Ammon's horn (tissue), 1 donor: ENCODE data around the gene GTF3C2.
A peak's percentile ranks its signal among the peaks of the same experiment; 100 is the strongest.
"Not testable (repeated sequence)": the region's sequence is repeated elsewhere in the genome, so short reads cannot be mapped to it uniquely, and the experiment has no call there.

ENCODE experiments used
- DNase-seq: peaks from one replicate; pipeline ENCODE4 v3.0.0-alpha.2; 2016; ENCODE audit warnings: low spot score

Gene GTF3C2

DNA sequence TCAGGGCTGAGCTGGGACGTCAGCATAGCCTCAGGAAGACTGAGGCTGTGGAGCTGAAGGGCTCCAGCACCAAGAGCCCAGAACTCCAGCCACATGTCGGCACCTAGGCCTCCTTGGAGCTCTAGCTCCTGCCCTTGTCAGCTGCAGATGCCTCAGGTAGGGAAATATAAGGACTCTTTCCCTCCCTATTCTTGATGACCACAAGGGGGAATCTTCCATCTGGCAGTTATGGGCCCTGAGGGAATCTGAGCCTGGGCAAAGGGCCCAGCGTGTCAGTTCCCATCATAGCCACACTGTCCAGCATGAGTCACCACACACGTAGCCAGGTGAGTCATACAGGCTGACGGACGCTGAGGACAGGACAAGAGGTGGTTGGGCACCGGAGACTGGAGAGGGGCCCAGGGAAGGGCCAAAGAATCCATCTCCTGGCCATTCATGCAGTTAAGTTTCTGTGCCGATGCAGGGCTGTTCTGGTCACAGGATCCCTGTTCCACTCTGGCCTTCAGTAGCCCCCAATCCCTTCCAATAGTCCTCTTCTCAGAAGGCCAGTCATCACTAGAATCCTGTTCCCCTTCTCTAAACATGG lies 35.5 kb downstream of the GTF3C2 start:
- no peak for DNase-seq

DNA sequence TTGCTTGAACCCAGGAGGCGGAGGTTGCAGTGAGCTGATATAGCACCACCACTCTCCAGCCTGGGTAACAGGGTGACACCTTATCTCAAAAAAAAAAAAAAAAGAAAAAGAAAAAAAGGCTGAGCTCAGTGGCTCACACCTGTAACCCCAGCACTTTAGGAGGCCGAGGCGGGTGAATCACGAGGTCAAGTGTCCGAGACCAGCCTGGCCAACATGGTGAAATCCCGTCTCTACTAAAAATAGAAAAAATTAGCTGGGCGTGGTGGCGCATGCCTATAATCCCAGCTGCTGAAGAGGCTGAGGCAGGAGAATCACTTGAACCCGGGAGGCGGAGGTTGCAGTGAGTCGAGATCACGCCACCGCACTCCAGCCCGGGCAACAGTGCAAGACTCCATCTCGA lies 36.7 kb downstream of the GTF3C2 start:
- DNase-seq, result not testable (repeated sequence)

DNA sequence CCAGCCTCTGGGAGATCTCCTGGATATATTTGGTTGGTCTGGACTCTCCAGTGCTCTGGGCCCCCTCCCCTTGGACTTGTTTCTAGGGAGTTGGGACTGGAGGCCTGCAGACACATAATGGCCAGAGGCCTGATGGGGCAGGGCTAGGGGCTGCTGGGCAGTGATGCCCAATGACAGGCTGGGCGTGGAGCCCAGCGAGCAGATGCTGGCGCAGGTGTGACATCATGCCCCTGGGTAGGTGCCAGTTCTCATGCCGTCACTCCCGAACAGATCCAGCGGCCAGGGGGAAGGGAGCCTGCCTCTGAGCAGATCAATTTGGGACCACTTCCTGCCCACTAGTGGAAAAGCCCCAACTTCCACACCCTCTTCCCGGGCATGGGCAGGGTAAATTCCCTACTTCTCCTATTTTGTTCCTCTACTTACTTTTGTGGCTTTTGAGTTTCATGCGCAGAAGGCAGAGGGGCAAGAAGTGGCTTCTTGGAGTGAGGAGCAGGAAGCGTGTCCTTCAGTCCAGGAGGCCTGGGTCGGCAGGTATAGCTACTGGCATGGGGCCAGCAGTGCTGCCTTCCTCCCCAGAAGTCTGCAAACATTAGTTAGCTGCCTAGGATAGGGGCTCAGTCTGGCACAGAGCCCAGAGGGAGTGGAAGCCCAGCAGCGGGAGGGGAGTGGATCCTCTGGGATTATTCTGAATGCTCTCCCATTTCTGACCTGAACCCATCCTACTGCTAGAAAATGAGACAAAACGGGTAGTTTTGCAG lies 39.7 kb downstream of the GTF3C2 start:
- DNase-seq, result peak; percentile 57

DNA sequence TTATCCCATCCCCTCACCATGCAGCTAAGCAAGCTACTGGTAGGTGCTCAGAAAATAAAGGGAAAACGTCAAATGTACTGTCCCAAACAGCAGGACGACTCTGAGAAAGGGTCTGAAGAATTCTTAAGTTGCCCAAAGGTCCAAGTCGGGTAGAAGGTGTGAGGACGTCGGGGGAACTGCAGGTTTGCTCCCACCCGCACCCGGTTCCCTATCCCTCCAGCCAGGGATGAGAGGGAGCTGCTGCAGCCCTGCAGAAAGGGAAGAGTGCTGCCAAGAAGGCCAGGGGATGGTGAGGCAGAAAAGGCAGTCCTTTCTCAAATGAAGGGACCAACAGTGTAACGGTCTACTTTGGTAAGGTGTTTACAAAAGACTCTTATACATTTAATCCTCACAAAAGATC lies 41.4 kb downstream of the GTF3C2 start:
- no peak for DNase-seq

DNA sequence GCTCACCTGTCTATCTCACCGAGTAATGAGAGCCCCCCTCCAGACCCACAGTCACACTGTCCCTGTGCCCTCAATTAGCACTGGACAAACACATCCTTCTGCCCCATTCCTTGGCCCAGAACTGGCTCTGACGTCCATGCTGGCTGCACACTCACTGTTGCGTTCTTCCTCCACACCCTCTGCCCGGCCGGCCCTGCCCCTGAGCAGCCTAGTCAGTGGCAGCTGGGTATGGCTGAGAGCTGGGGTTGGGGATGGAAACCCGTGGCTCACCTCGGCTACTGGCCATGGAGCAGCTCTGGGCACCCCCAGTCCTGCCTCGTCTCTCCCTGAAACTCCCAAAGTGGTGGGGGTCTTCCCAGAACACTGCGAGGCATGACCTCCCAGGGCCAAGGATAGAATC lies 41.9 kb downstream of the GTF3C2 start:
- DNase-seq, result no peak

DNA sequence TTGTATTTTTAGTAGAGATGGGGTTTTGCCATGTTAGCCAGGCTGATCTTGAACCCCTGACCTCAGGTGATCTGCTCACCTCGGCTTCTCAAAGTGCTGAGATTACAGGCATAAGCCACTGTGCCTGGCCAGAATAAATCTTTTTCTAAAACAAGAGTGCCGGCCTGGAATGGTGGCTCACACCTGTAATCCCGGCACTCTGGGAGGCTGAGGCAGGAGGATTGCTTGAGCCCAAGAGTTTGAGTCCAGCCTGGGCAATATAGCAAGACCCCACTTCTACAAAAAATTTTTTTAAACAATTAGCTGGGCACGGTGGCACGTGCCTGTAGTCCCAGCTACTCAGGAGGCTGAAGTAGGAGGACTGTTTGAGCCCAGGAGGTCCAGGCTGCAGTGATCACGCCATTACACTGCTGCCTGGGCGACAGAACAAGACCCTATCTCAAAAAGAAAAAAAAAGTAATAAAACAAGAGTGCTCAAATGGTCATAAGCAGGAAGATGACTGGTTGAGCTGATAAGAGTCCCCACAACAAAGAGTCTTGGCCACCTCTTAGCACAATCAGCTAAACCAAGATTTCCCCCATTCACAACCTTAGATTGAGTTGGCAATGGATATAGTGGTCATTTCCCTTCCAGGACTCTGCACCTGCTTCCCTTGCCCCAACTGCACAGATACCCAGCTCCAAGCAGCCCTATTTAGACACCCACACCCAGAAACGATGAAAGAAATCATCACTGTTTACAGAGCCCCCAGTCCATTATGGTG lies 42.5 kb downstream of the GTF3C2 start:
- no peak for DNase-seq

DNA sequence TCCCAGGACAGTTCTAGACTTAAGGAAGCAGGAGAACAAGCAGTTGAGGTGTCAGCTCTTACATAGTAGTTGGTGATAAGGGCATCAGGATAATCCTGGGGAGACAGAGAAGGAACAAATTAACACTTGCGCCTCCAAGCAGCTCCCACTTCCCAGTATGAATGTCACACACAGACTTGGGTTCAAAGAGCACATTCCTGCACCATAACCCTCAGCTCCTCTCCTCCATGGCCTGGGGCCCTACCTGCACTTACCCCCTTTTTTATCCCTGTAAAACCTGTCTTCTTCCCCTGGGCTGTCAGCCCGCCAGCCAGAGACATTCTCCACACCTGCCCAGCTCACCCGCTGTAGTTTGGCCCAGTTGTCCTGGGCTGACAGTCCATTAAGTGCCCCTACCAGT lies 44.4 kb downstream of the GTF3C2 start:
- DNase-seq, result no peak

DNA sequence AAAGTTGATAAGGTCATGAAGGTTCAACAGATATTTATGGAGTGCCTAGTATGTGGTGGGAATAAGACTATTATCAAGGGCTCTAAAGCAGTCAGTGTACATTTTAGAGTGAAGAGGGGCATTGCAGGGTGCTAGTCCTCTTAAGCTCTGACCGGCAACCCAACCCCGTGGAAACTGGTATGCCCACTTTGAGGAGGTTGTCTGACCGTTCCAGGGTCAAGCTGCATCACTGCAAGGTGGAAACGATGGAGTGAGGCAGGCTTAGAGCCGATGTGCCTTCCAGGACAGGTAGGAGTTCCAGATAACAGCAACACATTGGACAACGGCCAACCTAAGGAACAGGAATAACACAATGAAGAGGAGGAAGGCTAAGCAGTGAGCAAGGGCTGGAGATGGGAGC lies 46.9 kb downstream of the GTF3C2 start:
- DNase-seq, result no peak

DNA sequence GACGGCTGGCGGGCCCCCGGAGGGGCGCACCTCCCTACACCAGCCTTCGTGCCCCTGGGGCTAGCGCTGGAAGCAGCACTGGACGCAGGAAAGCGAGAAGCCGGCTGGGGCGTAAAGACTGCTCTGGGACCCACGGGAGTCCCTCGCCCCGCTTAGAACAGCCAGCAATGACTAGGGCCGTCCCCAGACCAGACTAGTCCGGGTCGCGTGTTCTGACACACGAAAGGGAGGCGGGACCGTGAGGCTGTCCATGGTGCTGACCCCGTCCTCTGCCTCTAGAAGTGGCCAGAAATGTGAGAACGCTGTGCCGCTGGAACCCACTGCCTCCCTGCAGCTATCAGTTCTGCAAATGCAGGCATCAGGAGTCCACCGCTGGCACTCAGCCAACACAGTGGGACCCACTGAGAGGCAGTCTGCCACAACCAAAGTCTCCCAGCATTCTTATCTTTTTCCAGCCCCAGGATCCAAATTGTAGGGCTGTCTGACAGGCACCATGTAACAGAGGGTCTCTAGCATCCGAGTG lies 48.1 kb downstream of the GTF3C2 start, which contains the start of gene UCN:
Gene UCN (minus strand): TSS at position 87 of the 523 bp plus-strand sequence. CDS start 550 bp downstream, outside the sequence.
- DNase-seq, result no peak

DNA sequence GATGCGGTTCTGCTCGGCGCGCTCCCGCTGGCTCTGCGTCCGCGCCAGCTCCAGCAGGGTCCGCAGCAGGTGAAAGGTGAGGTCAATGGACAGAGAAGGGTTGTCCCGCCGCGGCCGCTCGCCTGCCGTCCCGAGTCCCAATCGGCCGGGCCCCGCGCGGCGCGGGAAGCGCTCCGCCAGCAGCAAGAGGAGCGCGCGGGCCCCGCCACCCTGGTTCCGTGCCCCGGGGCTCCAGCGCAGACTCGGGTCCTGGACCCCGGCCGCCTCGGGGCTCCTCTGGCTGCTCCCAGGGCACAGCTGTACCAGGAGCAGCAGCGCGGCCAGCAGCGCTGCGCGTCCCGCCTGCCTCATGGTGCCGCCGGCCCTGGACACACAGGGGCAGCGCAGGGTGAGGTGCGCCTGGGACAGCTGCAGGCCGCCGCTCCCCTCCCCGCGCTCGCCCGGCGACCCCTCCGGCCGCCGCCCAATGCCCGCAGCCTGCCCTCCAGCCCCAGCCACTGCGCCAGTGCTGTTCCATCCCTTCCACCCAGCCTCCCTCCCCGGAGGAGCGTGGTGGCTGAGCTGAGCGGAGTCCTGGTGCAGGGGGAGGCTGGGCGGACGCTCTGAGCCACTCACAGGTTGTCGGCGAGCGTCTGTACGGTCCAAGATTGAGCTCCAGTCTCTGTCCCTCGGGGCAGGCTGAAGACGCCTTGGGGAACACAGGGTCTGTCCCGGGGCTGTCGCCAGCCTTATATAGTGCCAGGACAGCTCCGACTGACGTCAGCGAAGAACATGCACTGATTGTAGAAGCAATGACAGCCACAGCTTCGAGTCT lies 48.8 kb downstream of the GTF3C2 start:
- DNase-seq, result no peak

DNA sequence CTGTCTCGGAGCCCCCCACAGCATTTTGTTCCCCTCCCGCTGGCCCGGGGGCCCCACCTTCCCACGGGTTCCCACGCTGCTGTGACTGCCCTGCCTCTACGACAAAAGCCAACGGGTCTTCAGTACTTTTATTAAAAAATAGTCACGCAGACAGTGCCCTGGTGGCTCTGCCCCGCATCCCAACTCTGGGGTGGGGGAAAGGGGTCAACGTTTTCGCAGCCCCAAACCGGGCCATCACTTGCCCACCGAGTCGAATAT lies 49.3 kb downstream of the GTF3C2 start:
- no peak for DNase-seq

DNA sequence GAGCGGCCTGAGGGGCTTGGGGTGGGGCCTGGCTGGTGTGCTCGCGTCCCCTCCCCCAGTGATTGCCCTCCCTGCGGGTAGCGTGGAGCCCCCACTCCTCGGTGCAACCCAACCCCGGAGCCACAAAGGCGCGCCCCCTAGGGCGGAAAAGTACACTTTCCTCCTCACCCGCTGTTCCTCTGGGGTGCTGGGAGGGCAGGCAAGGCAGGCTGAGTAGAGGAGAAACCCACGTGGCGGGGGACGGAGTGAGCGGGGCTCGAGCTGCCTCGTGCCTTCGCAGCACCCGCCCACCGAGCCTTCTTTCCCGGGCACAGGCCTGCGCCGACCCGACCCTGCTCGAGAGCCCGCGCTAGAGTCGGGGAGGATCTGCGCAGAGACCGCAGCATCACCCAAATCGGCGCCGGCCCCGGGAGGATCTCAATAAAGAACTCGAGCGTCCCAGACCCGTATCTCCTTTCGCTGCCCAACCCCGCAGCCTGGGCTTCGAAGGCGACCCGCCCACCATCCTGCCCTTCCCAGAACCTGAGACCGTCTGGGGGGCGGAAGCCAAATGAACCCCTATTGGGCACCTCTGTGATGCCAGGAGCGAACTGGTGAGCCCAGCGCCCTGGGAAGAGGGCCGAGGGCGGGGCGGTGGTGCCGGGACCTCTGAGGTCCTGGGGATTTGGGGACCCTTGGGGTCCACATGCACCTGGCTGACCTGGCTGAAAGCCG lies 49.8 kb downstream of the GTF3C2 start:
- no peak for DNase-seq

DNA sequence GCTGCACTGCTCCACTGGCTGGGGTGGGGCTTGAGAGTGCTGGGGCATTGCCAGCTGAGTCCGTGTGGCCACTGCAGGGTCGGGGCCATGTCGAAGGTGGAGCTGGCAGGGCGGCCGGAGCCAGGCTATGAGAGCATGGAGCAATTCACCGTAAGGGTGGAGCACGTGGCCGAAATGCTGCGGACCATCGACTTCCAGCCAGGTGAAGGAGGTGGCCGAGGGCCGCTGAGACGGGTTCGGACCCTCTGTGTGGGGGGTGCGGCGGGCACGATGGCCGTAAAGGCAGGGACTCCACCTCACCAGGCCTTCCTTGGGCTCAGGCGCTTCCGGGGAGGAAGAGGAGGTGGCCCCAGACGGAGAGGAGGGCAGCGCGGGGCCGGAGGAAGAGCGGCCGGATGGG lies 50.4 kb downstream of the GTF3C2 start:
- DNase-seq, result no peak

DNA sequence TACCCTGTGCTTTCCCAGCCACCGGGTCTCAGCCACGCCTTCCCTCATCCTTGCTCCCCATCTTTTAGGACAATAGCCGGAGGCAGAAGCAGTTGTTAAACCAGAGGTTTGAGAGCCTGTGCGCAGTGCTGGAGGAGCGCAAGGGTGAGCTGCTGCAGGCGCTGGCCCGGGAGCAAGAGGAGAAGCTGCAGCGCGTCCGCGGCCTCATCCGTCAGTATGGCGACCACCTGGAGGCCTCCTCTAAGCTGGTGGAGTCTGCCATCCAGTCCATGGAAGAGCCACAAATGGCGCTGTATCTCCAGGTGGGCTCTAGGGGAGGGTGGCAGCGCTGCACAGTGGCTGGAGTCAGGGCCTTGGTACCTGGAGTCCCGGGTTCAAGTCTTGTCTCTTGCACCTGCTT lies 51.0 kb downstream of the GTF3C2 start:
- no peak for DNase-seq

DNA sequence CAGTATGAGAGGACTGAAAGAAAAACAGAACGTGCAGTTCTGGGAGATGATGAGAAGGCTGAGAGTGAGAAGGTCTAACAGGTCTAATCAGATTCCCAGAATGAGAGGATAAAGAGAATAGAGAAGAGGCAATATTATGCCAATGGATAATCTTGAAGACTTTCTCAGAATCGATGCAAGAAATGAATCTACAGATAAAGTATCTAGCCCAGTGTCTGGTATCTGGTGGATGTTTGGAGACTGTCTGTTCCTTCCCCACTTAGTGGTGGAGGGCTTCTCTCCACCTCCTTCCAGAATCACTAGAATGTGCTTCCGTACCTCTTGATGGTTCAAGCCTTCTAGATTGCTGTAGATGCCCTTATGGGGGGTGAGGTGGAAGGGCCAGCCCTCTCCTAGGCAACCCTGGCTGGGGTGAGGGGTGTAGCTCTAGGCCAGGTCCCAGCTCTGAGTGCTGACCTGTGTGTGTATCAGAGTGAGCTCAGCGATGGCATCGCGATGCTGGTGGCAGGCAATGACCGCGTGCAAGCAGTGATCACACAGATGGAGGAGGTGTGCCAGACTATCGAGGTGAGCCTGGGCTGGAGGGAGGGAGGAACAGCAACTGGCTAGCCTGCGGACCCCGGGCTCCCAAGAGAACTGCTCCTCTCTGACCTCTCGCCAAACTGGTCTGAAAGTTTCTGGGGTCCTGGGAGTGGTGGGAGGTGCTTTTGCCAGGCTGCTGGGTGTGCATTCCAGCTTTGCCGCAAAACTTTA lies 51.9 kb downstream of the GTF3C2 start:
- DNase-seq, result no peak

DNA sequence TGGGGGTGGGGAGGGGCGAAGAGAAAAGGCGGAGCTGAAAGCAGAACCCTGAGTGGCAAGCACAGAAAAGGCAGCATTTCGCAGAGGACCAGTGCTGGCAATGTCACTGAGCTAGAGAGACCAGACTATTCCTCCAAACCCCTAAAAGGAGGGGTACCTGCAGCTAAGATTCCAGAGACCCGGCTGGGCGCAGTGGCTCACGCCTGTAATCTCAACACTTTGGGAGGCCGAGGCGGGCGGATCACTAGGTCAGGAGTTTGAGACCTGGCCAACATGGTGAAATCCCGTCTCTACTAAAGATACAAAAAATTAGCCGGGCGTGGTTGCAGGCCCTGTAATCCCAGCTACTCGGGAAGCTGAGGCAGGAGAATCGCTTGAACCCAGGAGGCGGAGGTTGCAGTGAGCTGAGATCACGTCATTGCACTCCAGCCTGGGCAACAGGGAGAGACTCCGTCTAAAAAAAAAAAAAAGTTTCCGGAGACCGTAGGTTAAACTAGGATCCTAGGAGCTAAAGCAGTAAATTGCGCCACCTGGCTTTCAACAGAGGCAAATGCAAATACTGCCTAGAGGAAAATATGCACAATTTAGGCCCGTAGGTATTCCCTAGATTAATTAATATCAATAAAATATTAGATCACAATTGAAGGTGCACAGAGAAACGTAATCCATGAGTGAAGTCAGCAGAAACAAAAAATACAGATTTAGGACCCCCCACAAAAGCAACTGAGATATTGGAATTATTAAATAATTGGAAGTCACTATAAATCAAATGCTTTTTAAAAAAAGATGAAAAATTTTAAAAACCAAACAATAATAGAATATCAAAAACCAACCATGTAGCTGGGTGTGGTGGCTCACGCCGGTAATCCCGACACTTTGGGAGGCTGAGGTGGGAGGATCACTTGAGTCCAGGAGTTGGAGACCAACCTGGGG lies 53.2 kb downstream of the GTF3C2 start:
- DNase-seq, result peak; percentile 54

DNA sequence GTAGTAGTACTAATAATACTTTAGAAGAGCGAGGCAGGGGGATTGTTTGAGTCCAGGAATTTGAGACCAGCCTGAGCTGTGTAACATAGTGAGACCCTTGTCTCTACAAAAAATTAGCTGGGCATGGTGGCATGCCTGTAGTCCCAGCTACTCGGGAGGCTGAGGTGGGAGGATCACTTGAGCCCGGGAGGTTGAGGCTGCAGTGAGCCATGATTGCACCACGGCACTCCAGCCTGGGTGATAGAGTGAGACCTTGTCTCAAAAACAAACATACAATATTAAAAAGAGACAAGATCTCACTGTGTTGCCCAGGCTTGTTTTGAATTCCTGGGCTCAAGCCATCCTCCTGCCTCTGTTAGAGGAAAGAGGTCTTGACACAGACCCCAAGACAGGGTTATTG lies 56.0 kb downstream of the GTF3C2 start:
- DNase-seq, result not testable (repeated sequence)

DNA sequence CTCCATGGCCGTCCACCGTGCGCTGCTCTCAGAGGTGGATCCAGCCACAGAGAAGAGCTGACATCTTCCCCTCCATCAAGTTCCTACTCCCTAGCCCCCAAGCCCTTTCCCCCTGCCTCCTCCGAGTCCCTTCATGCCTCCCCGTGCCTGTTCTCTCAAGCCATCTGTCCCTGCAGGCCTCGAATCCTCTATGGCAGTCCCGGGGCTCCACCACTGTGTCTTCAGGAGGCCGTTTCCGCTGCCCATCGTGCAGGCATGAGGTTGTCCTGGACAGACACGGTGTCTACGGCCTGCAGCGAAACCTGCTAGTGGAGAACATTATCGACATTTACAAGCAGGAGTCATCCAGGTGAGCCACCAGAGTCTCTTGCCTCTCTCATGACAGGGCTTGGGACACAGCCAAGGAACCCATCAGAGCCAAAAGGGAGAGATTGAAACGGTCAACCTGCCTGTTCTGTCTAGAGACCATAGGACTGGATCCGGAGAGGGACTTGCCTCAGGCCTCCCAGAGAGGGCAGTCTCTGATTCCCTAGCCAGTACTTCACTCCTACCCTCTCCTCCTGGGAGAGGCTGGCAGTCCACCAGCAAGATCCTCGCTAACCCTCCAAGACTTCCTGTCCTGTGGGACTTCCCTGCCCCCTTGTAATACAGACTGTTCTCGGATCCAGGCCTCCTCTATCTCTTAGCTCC lies 58.0 kb downstream of the GTF3C2 start:
- DNase-seq, result no peak

DNA sequence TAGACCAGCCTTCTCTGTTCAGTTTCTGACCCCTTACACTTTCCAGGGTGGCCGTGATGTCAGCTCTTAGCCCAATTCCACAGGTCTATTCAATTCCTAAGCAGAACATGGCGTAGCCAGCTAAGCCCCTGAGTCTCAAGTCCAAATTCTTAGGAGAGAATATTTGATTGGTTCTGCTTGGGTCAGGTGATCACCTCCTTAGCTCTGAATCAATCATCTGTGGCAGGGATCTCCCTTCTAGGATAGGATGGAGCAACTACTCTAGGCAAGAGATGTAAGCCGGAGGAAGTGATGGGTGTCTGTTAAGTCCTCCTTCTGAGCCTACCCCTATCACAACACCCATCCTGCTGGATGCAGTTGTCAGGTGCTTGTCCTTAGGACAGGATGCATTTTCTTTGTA lies 59.4 kb downstream of the GTF3C2 start:
- DNase-seq, result no peak
